ENCODE results near the gene SLC25A34.

DNA sequence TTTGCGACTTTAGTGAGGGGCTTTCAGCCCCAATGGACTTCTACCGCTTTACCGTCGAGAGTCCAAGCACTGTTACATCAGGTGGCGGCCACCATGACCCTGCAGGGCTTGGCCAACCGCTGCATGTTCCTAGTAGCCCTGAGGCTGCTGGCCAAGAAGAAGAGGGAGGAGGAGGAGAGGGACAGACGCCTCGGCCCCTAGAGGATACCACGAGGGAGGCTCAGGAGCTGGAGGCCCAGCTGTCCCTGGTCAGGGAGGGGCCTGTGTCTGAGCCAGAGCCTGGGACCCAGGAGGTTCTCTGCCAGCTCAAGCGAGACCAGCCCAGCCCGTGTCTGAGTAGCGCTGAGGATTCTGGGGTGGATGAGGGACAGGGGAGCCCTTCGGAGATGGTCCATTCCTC is 8.6 kb upstream of the SLC25A34 start:
- TF ChIP-seq POLR2A (IDR thresholded peaks at IDR 0.05; ENCODE audit: extremely low read depth, insufficient read length) (no peak), MYC (IDR thresholded peaks at IDR 0.05; ENCODE audit: low read depth, low read length) (no peak)
- TF ChIP-seq, protein P1, sequence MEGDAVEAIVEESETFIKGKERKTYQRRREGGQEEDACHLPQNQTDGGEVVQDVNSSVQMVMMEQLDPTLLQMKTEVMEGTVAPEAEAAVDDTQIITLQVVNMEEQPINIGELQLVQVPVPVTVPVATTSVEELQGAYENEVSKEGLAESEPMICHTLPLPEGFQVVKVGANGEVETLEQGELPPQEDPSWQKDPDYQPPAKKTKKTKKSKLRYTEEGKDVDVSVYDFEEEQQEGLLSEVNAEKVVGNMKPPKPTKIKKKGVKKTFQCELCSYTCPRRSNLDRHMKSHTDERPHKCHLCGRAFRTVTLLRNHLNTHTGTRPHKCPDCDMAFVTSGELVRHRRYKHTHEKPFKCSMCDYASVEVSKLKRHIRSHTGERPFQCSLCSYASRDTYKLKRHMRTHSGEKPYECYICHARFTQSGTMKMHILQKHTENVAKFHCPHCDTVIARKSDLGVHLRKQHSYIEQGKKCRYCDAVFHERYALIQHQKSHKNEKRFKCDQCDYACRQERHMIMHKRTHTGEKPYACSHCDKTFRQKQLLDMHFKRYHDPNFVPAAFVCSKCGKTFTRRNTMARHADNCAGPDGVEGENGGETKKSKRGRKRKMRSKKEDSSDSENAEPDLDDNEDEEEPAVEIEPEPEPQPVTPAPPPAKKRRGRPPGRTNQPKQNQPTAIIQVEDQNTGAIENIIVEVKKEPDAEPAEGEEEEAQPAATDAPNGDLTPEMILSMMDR (IDR thresholded peaks at IDR 0.05; ENCODE audit: low read depth, low read length): no peak
